HUDEP-2 (cell line): ENCODE data around the gene UTP25.
"Not testable (repeated sequence)": the region's sequence is repeated elsewhere in the genome, so short reads cannot be mapped to it uniquely, and the experiment has no call there.

ENCODE experiments used
- DNase-seq, 76 experiments: peaks; one replicate each; lab custom pipeline; 2025; ENCODE audit not compliant: unreplicated experiment in 76 of 76; lab: John Stamatoyannopoulos, UW

UTP25 gene

DNA sequence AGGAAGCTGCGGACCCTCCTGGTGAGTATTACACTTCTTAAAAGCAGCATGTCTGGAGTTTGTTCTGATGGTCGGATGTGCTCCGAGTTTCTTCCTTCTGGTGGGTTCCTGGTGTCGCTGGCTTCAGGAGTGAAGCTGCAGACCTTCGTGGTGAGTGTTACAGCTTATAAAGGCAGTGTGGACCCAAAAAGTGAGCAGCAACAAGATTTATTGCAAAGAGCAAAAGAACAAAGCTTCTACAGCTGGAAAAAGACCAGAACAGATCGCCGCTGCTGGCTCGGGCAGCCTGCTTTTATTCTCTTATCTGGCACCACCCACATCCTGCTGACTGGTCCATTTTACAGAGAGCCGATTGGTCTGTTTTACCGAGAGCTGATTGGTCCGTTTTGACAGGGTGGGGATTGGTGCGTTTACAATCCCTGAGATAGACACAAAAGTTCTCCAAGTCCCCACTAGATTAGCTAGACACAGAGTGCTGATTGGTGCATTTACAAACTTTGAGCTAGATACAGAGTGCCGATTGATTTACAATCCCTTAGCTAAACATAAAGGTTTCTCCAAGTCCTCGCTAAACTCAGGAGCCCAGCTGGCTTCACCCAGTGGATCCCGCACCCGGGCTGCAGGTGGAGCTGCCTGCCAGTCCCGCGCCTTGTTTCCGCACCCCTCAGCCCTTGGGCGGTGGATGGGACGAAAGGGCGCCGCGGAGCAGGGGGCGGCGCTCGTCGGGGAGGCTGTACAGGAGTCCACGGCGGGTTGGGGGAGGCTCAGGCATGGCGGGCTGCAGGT is 60.7 kb downstream of the UTP25 start:
- not testable (repeated sequence) for DNase-seq

DNA sequence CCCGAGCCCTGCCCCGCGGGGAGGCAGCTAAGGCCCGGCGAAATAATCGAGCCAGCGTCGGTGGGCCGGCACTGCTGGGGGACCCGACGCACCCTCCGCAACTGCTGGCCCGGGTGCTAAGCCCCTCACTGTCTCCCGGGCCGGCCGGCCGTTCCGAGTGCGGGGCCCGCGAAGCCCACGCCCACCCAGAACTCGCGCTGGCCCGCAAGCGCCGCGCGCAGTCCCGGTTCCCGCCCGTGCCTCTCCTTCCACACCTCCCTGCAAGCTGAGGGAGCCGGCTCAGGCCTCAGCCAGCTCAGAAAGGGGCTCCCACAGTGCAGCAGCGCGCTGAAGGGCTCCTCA is 61.3 kb downstream of the UTP25 start:
- DNase-seq: no peak

DNA sequence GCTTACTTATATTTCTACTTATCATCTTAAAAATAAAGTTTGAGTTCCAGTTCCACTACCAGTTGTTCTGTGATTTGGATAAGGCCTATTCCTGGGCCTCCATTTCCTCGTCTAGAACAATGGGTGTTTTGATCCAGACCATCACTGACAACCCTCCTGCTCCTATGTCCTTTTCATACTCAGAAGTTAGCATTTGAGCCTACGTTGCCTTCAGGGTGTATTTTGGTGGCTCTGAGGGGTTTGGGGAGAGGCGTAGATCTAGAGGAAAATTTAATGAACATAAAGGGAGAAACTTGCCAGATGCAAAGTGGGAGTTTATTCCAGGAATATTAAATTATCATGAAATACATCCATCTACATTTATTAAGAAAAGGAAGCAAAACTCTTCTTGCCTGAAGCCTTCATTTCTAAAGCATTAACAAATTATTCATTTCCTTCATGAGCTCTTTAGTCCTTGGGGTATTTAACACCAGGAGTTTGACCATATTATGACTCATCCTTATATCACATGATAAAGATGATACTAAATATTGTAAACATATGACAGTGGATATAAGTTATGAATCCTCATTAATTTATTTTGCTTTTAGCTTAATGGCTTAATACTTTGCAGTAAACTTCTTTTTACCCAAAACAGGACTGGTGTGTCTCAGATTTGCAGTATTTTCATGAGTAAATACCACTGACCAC is 63.0 kb downstream of the UTP25 start:
- no peak for DNase-seq

DNA sequence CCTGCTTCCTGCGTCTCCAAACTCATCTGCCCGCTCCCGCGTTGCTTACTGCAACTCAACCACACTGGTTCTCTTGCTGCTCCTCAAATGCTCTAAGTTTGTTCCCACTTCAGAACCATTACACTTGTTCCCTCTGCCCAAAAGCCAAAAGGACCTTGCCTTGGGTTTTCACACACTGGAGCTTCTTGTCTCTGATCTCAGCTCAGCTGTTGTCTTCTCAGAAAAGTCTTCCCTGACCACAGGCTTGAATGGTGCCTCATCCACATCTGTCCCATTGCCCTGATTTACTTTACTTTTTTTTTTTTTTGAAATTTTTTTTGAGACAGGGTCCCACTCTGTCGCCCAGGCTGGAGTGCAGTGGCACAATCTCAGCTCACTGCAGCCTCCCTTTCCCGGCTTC is 66.0 kb downstream of the UTP25 start:
- DNase-seq: no peak

DNA sequence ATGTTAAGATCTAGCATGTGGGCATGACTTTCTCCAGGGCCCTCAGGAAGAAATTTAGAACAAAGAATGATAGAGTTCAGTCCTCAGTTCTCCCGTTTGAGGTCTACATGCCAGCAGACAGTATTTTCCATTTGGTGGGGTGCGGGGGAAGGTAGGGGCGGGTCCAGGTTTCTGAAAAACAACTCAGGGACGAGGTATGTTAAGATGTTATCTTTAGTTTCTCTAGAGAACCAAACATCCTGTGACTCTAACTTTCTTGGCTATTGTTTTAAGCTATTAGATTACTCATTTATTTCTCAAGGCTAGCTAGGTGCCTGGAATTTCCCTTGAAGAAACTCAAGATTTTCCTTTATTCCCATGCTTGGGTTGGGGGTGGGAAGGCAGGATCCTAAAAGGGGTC is 67.9 kb downstream of the UTP25 start:
- no peak for DNase-seq

DNA sequence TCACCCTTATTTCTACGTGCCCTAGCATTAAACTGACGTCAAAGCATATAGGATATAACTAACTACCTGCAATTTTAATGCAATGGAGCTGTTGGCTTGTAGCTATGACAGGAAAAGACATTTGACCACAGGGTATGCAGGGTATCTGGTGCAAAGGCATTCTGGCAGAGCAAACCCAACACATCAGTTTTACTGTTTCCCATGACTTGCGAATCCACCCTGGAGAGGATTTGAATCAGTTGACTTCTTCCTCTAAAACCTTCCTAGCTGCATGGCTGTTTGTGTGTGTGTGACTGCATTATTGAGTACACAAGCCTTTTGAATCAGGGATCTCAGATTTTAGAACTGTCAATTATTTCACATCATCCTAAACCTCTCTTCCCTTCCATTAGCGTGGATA is 68.6 kb downstream of the UTP25 start:
- DNase-seq: no peak

DNA sequence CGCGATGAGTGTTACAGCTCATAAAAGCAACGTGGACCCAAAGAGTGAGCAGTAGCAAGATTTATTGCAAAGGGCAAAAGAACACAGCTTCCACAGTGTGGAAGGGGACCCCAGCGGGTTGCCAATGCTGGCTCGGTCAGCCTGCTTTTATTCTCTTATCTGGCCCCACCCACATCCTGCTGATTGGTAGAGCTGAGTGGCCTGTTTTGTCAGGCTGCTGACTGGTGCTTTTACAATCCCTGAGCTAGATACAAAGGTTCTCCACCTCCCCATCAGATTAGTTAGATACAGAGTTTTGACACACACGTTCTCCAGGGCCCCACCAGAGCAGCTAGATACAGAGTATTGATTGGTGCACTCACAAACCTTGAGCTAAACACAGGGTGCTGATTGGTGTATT is 70.5 kb downstream of the UTP25 start:
- not testable (repeated sequence) for DNase-seq

DNA sequence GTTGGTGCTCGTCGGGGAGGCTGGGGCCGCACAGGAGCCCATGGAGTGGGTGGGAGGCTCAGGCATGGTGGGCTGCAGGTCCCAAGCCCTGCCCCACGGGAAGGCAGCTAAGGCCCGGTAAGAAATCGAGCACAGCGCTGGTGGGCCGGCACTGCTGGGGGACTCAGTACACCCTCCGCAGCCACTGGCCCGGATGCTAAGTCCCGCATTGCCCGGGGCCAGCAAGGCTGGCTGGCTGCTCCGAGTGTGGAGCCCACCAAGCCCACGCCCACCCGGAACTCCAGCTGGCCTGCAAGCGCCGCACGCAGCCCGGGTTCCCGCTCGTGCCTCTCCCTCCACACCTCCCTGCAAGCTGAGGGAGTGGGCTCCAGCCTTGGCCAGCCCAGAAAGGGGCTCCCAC is 71.1 kb downstream of the UTP25 start:
- not testable (repeated sequence) for DNase-seq

DNA sequence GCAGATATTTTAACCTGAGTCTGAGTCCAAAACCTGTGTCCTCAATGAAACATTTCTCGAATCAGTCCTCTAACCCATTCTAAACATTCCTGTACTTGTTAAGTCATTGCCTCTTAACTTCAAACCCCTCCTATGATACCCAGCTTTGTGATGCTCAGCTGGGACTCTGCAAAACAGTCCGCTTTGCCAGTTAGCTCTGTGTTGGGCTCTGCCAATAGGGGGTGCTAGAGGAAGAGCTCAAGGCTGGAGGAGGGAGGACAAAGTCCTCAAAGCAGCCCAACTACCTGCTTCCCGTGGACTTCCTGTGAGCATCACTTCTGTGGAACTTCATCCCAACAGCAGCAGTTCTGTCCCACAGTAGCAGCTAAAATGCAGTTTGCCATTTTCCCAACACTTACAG is 72.2 kb downstream of the UTP25 start:
- peak in 20 of 76 experiments; percentile 0 to 40 (median 9) for DNase-seq

DNA sequence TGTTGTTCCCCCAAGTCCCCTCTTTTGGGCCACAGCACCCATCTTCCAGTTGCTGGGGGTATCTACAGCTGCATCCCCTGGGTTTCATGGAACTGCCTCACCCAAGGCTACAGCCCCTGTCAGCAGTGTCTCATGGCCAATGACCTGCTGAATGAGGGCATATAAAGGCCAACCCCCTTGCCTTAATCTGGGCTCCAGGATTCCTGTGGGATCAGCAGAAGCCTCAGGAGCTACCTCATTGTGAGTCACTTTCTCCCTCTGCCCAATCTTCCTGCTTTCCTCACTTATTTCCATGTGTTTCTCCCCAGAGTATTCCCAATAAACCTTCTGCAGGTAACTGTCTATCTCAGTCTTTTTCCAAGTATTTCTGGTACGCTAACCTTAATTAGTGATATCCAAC is 73.0 kb downstream of the UTP25 start:
- no peak for DNase-seq

DNA sequence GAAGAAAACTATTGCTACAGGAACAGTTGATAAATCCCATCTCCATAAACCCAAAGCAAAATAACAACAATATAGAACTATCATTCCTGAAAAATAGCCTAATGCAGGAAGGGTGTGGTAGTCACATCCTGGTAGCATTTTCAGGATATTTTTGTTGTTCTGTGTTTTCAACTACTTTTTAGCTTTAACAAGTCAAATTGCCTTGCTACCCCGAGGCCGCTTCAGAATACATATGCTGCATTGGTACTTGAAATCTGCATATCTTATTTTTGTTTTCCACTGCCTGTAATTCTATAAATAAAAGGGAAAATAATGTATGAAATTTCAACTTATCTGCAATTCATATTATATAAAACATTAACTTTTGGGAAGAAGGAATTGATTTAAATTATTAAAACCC is 73.4 kb downstream of the UTP25 start:
- DNase-seq: no peak

DNA sequence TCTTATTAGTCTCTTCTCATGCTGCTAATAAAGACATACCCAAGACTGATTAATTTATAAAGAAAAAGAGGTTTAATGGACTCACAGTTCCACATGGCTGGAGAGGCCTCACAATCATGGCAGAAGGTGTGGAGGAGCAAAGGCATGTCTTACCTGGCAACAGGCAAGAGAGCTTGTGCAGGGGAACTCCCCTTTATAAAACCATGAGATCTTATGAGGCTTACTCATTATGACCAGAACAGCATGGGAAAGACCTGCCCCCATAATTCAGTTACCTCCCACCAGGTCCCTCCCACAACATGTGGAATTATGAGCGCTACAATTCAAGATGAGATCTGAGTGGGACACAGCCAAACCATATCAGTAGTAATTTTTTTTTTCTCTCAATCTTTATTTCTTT is 77.0 kb downstream of the UTP25 start:
- not testable (repeated sequence) for DNase-seq
